NCI-H146 (cell line): Measurements from ENCODE around the gene TMEM121.
"Not testable (repeated sequence)": the region's sequence is repeated elsewhere in the genome, so short reads cannot be mapped to it uniquely, and the experiment has no call there.

Experiments used
- DNase-seq: peaks from one replicate; lab custom pipeline; 2025; lab: John Stamatoyannopoulos, UW

Gene TMEM121

GRCh38 chr14:105547072-105547471 is 20.7 kb downstream of the TMEM121 start:
- not testable (repeated sequence) for DNase-seq

DNA sequence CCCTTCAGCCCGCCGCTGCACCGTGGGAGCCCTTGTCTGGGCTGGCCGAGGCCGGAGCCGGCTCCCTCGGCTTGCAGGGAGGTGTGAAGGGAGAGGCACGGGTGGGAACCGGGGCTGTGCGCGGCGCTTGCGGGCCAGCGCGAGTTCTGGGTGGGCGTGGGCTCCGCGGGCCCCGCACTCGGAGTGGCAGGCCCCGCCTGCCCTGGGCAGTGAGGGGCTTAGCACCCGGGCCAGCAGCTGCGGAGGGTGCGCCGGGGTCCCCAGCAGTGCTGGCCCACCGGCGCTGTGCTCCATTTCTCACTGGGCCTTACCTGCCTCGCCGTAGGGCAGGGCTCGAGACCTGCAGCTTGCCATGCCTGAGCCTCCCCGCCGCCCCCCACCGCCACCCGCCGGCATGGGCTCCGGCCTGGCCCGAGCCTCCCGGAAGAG is 21.4 kb downstream of the TMEM121 start:
- DNase-seq, result no peak

DNA sequence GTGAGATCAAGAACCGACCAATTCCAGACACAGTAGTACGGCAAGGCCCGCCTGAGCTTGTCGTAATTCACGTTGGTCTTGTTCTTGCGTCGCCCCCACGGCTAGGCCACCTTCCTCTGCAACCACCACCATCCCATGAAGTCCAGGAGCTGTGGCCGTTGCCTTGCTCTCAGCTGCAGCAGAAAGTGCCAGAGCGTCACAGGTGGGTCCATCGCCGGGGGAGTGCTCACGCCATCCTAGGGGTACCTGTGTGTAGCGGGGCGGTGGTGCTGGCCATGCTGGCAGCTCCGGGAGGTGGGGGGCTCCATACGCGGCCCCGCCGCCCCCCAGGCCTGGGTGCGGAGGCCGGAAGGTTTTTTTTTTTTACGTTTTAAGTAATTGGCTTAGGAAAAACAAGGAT is 23.1 kb downstream of the TMEM121 start:
- no peak for DNase-seq

GRCh38 chr14:105554022-105554421 is 27.6 kb downstream of the TMEM121 start:
- DNase-seq, result no peak

GRCh38 chr14:105554523-105554922 is 28.1 kb downstream of the TMEM121 start:
- DNase-seq, result no peak

DNA sequence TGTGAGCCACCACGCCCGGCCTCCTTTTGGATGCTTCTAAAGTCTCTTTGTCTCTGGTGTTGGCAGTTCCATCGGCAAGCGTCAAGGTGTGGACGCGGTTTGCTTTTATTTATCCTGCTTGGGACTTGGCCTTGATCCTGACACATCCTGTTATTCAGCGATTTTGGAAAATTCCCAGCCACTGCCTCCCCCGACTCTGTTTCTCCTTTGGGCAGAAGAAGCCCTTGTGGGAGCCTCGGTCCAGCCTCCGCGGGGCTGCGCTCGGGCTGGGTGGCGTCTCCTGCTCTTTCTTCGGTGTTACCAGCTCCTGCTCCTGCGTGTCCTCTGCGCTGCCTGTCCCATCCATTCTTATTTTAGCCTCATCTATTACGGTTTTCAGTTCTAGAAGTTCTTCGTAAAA is 31.3 kb downstream of the TMEM121 start:
- not testable (repeated sequence) for DNase-seq

- not testable (repeated sequence) for DNase-seq
Measured at GRCh38 chr14:105558449-105559154, 32.2 kb downstream of the TMEM121 start.

- DNase-seq, result not testable (repeated sequence)
Measured at GRCh38 chr14:105559384-105560047, 33.1 kb downstream of the TMEM121 start.

- not testable (repeated sequence) for DNase-seq
Measured at GRCh38 chr14:105560048-105560669, 33.8 kb downstream of the TMEM121 start.

DNA sequence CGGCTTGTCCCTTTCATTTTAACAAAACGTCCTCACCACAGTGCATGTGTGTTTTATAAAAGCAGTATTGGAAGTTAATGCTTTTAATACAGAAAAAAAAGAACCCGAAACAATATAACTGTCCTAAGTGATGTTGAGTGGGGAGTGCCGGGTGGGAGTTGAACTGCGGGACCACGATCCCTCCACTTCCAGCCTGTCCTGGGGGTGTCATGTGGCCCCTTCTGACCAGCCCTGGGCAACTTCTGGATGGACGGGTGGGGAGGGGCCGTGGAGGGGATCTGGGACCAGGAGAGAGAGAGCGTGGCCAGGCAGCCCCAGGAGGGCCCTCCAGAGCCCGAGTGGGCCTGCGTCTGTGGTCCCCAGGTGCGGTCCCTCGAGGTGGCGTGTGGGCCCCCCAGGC is 35.0 kb downstream of the TMEM121 start:
- DNase-seq, result not testable (repeated sequence)

DNA sequence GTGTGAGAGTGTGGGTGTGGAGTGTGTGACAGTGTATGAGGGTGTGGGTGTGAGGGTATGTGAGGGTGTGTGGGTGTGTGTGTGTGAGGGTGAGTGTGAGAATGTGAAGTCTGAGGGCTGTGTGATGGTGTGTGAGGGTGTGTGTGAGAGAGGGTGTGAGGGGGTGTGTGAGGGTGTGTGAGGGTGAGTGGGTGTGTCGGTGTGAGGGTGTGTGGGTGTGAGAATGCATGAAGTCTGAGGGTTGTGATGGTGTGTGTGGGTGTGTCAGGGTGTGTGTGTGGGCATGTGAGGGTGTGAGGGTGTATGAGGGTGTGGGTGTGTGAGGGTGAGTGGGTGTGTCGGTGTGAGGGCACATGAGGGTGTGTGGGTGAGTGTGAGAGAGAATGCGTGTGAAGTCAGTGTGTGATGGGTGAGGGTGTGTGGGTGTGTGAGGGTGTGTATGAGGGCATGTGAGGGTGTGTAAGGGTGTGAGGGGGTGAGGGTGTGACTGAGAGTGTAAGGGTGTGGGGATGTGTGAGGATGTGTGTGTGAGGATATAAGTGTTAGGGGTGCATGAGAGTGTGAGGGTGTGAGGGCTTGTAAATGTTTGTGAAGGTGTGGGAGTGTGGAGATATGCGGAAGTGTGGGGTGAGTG is 36.4 kb downstream of the TMEM121 start:
- DNase-seq, result no peak

- DNase-seq, result no peak
Measured at GRCh38 chr14:105563347-105563737, 37.0 kb downstream of the TMEM121 start.

DNA sequence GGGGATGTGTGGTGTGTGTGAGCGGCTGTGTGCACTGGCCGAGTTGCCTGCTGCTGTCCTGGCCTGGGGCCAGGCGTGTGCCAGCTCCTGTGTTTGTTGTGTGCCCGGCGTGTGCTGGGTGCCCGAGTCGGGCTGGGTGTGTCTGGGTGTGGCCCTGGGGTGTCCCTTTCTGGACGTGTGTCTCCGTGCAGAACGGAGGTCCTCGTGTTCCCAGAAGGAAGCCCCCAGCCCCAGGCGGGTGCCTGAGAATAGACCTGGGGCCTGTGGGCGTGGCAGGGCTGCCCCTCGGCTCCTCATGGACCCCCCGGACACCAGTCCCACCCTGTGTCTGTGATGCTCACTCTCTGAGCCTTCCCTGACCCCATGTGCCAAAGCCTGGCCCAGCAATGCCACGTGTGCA is 38.2 kb downstream of the TMEM121 start:
- not testable (repeated sequence) for DNase-seq

- not testable (repeated sequence) for DNase-seq
Measured at GRCh38 chr14:105565185-105565919, 39.0 kb downstream of the TMEM121 start.

DNA sequence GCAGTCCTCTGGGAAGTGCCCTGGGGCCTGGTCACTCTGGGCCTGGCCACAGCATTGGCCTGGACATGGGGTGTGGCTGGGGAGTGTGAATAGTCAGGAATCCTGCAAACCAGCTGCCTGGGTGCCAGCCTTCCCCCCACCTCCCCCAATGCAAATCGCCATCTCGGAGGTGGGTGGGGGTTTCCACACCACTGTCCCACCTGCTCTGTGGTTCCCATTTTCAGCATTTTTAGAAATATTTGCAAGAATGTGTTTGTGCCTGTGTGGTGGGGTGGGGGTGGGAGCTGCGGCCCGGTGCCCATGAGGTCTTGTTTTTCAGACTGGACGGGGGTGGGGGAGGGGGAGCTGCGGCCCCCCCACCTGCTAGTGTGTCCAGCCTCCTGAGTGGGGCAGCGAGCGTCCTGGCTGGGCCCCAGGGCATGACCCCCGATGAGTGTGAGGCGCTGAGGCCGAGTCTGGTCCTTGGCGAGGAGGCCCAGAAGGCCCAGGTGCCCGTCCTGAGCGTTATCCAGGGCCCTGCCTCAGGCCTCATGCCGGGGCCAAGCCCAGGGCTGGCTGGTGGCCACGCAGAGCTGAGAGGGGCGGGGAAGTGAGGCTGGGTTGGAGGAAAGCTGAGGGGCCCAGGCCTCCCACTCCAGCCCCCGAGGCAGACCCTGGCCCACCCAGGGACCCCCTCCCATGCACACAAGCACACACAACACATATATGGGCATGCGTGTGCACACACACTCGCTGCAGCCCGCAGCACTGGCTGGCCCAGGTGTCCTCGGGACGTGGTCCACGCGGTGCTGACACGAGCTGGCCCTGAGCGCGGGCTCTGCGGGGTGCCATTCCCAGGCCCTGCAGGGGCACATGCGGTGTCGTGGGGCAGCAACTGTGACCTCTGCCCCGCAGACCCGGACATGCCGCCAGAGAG is 40.1 kb downstream of the TMEM121 start:
- DNase-seq, result not testable (repeated sequence)

- not testable (repeated sequence) for DNase-seq
Measured at GRCh38 chr14:105567164-105568103, 41.1 kb downstream of the TMEM121 start.

- DNase-seq, result not testable (repeated sequence)
Measured at GRCh38 chr14:105568140-105568843, 41.9 kb downstream of the TMEM121 start.

- DNase-seq, result no peak
Measured at GRCh38 chr14:105568859-105569766, 42.7 kb downstream of the TMEM121 start.
